Ecto neural progenitor cell (in vitro differentiated cells): ENCODE measurements around the gene NFE2L1.

Experiments
- DNase-seq: peaks from one replicate; pipeline ENCODE4 v3.0.0-alpha.2; 2018; ENCODE audit warnings: low spot score

Gene NFE2L1

GRCh38 chr17:48107137-48108055 lies 59.2 kb downstream of the NFE2L1 start, which contains the start of gene SNX11:
SNX11 (plus strand) TSS chr17:48107766; CDS start chr17:48112044, 4,278 bp downstream.
- peak; percentile 99 for DNase-seq

GRCh38 chr17:48110761-48111160 lies 62.6 kb downstream of the NFE2L1 start:
- no peak for DNase-seq
